ENCODE measurements around the gene KLHDC2. TPM values are rescaled to one million over a fixed set of nuclear protein-coding genes. Genes with fewer than 3 reads are reported as not detected.

KLHDC2 gene
- total RNA-seq, 1 experiment from 2014 or later: 26.4 TPM

GRCh38 chr14:49808780-49809179 is 40.8 kb downstream of the KLHDC2 start:
- Histone ChIP-seq H3K27ac (ENCODE audit: low read depth, low read length) (no peak overlapping the region), H3K79me2 (ENCODE audit: insufficient read depth, low read length) (no peaks in the 10 kb centered on the region; the same call in 1 of the 2 replicates), H3K4me2 (ENCODE audit: low read length) (no peak overlapping the region), H4K20me1 (ENCODE audit: insufficient read depth) (peaks cover 4% of the 10 kb centered on the region; the same call in 1 of the 2 replicates), H3K9me2 (ENCODE audit: insufficient read depth) (no peaks in the 10 kb centered on the region), H3K36me3 (ENCODE audit: control insufficient read depth in 1 of 2, insufficient read depth in 2 of 2, low read length in 2 of 2) (peaks cover 19 to 53% of the 10 kb centered on the region in 2 experiments), H3K9me3 (ENCODE audit: control insufficient read depth in 1 of 2, insufficient read depth in 1 of 2, low read depth in 1 of 2, low read length in 2 of 2) (no peaks in the 10 kb centered on the region), H3K4me1 (ENCODE audit: control insufficient read depth in 1 of 2, insufficient read depth in 2 of 2, low read length in 2 of 2) (no peaks in the 10 kb centered on the region), H3K4me3 (replicated peaks in 1 of 2; ENCODE audit: low read depth in 1 of 2, low read length in 2 of 2) (no peak overlapping the region), H3K27me3 (ENCODE audit: insufficient read depth, low read length) (no peaks in the 10 kb centered on the region), H3K9ac (ENCODE audit: low read length) (no peak overlapping the region), H2AFZ (ENCODE audit: low read depth, low read length, poor library complexity, severe bottlenecking) (no peak overlapping the region)
- DNase-seq (ENCODE audit: low read depth, low spot score): no peak
- ChIA-PET CTCF (no interaction called here), POLR2A (no interaction called here), RAD21 (ENCODE audit: low non-redundant PET in 1 of 2, low total read pairs in 2 of 2, uncharacterized antibody in 2 of 2, unreplicated experiment in 2 of 2) (no interaction called here)
- TF ChIP-seq POLR2A (IDR thresholded peaks at IDR 0.05; ENCODE audit: borderline replicate concordance, extremely low read depth, insufficient read depth, insufficient read length): no peak
- no peak for TF ChIP-seq CTCF (IDR thresholded peaks at IDR 0.05 in 2 of 3, conservative IDR thresholded peaks at IDR 0.05 in 1 of 3; ENCODE audit: borderline replicate concordance in 1 of 3, insufficient read depth in 1 of 3, low read depth in 2 of 3, low read length in 2 of 3)
- no peak for TF ChIP-seq SP1 (IDR thresholded peaks at IDR 0.05; ENCODE audit: low read depth)
- TF ChIP-seq REST (IDR thresholded peaks at IDR 0.05; ENCODE audit: low read depth): no peak
- TF ChIP-seq ZBTB33 (IDR thresholded peaks at IDR 0.05; ENCODE audit: extremely low read depth, insufficient replicate concordance, low read length): no peak
- no peak for TF ChIP-seq ELF1 (IDR thresholded peaks at IDR 0.05; ENCODE audit: borderline replicate concordance, low read depth)
- TF ChIP-seq YY1 (IDR thresholded peaks at IDR 0.05; ENCODE audit: extremely low read depth, insufficient replicate concordance, low read depth, low read length): no peak
- no peak for TF ChIP-seq EZH2 (IDR thresholded peaks at IDR 0.05)
- TF ChIP-seq CEBPB (IDR thresholded peaks at IDR 0.05; ENCODE audit: low read depth): no peak
- TF ChIP-seq RAD21 (IDR thresholded peaks at IDR 0.05; ENCODE audit: low read depth): no peak
- TF ChIP-seq ZNF274 (IDR thresholded peaks at IDR 0.05; ENCODE audit: low read depth, low read length): no peak
- TF ChIP-seq EGR1 (IDR thresholded peaks at IDR 0.05; ENCODE audit: low read depth): no peak
- TF ChIP-seq MAX (IDR thresholded peaks at IDR 0.05): no peak
- no peak for TF ChIP-seq ATF3 (IDR thresholded peaks at IDR 0.05)
- no peak for TF ChIP-seq ZFX (IDR thresholded peaks at IDR 0.05)
- no peak for TF ChIP-seq JUND (IDR thresholded peaks at IDR 0.05)
- TF ChIP-seq TCF7L2 (IDR thresholded peaks at IDR 0.05; ENCODE audit: borderline replicate concordance, extremely low read depth, insufficient read depth, insufficient read length): no peak
- TF ChIP-seq CBX3 (IDR thresholded peaks at IDR 0.05; ENCODE audit: low read depth): no peak
- no peak for TF ChIP-seq EZH2phosphoT487 (IDR thresholded peaks at IDR 0.05; ENCODE audit: borderline replicate concordance)
- TF ChIP-seq POLR2AphosphoS5 (IDR thresholded peaks at IDR 0.05; ENCODE audit: low read depth, low read length): no peak
- BruUV-seq (replicated peaks): no TSS peak
- intact Hi-C loops (cut with micrococcal nuclease): no loop called here
- no peak for ATAC-seq

All from HCT116 (cell line).